Activated CD4-positive, CD25-positive, alpha-beta regulatory T cell (primary cell): ENCODE data around the gene CTDP1.
"Not testable (repeated sequence)": the region's sequence is repeated elsewhere in the genome, so short reads cannot be mapped to it uniquely, and the experiment has no call there.

Experiments
- DNase-seq, 4 experiments: peaks; one replicate each; lab custom pipeline; 2025; lab: John Stamatoyannopoulos, UW

CTDP1 gene

GRCh38 chr18:79702906-79703305 lies 23.3 kb downstream of the CTDP1 start:
- DNase-seq: no peak

- no peak for DNase-seq
Measured at GRCh38 chr18:79704631-79705030, 25.0 kb downstream of the CTDP1 start.

DNA sequence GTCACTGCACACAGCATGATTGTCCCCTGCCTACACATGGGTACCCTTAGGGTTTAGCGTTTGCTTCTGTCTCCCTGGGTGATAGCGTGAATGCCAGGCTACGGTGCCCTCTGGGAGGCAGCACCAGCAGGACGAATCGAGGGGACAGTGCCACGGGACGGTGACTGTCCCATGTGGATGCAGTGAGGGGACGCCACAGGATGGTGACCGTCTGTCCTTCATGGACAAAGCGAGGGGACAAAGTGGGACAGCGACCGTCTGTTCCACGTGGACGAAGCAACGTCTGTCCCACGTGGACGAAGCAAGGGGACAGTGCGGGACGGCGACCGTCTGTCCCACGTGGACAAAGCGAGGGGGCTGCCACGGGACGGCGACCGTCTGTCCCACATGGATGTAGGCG lies 25.7 kb downstream of the CTDP1 start:
- DNase-seq: no peak

- DNase-seq: no peak
Measured at GRCh38 chr18:79706006-79706405, 26.4 kb downstream of the CTDP1 start.

GRCh38 chr18:79706658-79707057 lies 27.1 kb downstream of the CTDP1 start:
- DNase-seq: no peak

DNA sequence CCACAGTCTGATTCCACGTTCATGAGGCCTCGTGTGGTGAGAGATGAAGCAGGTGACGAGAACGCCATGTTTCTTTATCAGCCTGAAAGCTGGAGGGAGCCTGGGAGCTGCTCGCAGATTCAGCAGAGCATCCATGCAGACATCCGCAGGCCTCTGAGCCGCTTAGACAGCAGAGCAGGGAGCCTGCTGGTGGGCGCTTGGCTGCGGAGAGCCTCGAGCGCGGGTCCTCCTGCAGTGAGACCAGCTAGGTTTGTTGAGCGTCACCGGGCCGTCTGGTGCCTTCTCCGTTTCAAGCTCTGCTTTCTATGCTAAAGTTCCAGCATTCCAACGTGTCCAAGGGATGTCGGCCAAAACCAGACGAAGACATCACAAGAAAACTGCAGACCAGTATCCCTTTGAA lies 27.6 kb downstream of the CTDP1 start:
- no peak for DNase-seq

DNA sequence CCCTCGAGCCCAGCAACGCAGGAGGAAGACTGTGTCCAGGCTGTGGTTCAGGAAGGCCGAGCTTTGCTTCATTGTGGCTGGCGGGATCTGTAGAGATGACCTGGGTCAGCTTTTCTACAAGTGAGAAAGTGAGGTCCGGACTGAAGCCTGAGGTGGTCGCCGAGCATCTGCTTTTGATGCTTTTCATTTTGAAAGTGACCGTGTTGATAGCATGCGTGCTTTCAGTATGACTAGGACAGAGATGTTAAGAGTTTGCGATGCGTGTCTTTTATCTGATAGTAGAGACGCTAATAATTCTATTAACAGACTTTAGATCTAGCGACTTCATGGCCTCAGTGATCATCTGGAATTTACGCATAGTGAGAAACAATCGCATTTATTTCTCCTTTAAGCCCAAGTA lies 28.1 kb downstream of the CTDP1 start:
- no peak for DNase-seq

DNA sequence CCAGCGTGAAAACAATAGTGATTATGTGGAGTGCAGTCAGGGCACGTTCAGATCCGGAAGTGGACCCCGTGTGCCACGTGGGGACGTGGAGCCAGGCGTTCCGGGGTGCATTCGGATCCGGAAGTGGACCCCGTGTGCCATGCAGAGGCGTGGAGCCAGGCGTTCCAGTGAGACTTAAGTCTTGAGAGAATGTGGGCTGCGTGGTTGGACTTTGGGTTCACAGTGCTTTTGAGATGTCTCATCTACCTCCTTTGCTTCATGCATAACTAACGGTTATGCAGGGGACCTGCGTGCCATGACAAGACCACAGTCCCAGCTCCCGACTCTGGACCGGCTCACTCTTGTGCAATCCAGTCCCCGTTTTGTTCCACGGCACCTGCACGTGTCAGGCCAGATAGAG lies 28.8 kb downstream of the CTDP1 start:
- DNase-seq: no peak

DNA sequence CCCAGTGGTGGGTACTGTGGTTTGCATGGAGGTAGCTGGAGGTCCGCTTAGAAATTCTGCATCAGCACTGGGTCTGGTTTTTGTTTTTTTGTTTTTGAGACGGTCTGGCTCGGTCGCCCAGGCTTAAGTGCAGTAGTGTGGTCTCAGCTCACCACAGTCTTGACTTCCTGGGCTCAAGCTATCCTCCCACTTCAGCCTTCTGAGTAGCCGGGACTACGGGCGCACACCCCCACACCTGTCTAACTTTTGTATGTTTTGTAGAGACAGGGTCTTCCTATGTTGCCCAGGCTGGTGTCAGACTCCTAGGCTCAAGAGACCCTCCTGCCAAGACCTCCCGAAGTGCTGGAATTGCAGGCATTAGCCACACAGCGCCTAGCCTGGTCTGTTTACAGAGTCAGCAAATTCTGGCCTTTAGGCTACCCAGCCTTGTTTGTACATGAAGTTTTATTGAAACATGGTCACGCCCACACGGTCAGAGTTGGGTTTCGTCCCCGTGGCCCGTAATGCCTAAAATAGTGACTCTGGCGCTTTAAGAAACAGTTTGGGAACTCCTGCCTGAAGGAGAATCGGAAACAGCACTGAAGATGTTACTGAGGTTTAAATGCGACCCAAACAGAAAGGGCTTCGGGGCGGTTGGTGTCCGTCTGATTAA lies 32.7 kb downstream of the CTDP1 start:
- DNase-seq: no peak

DNA sequence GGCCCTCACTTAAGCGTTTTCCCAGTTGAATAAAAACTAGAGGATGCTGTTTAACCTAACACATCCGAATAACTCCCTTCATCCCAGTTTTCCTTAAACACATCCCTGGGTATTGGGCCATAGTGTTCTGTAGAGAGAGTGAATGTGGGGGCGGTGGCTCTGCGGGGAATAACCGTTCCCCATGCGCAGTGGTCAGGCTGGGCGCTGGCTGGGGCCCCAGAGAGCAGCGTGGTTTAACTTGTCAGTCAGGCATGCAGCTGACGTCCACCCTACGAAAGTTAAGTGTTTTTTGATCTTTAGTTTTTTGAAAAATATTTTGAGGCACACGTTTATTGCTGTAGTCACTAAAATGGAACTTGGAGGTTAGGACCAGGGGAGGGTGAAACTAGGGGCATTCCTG lies 33.7 kb downstream of the CTDP1 start:
- DNase-seq: no peak

GRCh38 chr18:79714531-79715240 lies 35.1 kb downstream of the CTDP1 start:
- DNase-seq: no peak

GRCh38 chr18:79715280-79715679 lies 35.7 kb downstream of the CTDP1 start:
- DNase-seq: no peak

GRCh38 chr18:79717059-79717458 lies 37.5 kb downstream of the CTDP1 start:
- DNase-seq: no peak

- DNase-seq: no peak
Measured at GRCh38 chr18:79717555-79718074, 38.0 kb downstream of the CTDP1 start.

- DNase-seq: no peak
Measured at GRCh38 chr18:79718126-79718525, 38.5 kb downstream of the CTDP1 start.

DNA sequence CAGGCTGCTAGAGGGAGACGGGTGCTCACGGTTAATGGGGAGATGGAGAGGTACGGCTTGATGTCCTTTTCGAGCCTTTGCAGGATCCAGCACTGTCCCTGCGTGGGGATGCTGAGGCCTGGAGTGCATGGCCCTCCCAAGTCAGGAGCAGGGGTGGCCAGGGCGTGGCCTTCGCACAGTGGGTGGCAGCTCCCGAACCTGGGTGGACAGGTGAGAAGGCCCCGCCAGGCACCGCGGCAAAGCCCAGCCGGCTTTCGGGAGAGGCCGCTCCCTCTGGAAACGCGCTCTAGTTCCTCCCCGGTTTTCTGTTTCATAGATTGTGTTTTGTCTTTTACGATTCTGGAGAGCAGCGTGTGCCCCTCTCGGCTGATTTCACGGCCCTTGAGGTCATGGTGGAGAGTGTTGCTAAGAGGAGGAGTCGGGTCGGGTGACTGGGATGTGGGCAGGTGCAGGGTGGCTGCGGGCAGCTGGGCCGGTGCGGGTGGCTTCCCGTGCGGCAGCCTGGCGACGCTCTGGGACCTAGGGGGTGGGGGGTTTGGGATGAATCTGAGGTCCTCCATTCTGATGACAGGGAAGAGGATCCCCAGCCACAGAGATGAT lies 39.4 kb downstream of the CTDP1 start:
- no peak for DNase-seq

DNA sequence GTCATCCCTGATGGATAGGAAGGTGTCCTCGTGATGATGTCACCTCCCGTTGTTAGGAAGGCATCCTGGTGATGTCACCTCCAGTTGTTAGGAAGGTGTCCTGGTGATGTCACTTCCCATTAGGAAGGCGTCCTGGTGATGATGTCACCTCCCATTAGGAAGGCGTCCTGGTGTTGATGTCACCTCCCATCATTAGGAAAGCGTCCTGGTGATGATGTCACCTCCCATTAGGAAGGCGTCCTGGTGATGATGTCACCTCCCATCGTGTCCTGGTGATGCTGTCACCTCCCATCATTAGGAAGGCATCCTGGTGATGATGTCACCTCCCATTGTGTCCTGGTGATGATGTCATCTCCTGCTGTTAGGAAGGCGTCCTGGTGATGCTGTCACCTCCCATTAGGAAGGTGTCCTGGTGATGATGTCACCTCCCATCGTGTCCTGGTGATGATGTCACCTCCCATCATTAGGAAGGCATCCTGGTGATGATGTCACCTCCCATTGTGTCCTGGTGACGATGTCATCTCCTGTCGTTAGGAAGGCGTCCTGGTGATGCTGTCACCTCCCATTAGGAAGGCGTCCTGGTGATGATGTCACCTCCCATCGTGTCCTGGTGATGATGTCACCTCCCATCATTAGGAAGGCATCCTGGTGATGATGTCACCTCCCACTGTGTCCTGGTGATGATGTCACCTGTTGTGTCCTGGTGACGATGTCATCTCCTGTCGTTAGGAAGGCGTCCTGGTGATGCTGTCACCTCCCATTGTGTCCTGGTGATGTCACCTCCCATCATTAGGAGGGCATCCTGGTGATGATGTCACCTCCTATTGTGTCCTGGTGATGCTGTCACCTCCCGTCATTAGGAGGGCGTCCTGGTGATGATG lies 40.1 kb downstream of the CTDP1 start:
- not testable (repeated sequence) for DNase-seq

DNA sequence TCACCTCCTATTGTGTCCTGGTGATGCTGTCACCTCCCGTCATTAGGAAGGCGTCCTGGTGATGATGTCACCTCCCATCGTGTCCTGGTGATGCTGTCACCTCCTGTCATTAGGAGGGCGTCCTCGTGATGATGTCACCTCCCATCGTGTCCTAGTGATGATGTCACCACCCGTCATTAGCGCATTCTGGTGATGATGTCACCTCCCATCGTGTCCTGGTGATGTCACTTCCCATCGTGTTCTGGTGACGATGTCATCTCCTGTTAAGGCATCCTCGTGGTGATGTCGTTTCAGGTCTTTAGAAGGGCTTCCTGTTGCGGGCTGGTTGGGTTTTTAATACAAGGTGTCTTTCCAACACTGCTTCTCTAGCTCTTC lies 40.7 kb downstream of the CTDP1 start:
- no peak for DNase-seq

DNA sequence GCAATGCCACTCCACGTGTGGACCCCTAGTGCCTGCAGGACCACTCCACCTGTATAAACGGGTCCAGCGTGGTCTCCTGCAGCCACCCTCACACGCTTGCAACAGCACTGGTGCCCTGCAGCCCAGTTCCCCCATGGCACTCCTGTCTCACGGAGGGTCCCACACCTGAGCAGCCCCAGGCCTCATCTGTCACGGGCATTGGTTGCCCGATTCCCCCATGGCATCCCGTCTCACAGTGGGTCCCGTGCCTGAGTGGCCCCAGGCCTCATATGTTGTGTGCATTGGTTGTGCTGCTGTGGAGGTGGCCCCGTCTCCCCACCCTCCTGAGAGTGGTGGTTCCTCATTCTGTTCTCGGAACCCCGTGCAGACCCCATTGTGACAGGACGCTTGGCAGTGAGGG lies 43.4 kb downstream of the CTDP1 start:
- no peak for DNase-seq

GRCh38 chr18:79723628-79724027 lies 44.0 kb downstream of the CTDP1 start:
- DNase-seq: no peak

- no peak for DNase-seq
Measured at GRCh38 chr18:79724299-79725080, 44.9 kb downstream of the CTDP1 start.

DNA sequence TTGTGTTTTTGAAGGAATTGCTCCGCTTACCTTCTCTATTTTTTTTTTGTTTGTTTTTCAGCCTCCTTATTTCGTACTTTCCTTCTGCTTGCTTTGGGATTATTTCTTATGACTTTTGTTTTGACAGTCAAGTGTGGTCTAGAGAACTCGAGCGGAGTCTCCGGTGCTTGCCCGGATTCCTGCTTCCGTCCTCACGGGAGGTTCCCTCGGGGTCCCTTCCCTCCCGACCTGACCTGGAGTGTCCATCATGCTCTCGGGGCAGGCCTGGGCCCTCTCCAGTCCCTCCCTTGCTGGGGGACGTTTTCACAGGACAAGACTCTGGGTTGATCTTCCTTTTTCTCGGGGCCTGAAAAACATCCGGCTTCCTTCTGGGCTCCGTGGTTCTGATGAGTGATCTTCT lies 45.9 kb downstream of the CTDP1 start:
- DNase-seq: no peak
